Esophagus muscularis mucosa (tissue), 4 donors: ENCODE results near the gene S100A1. TPM values are rescaled to one million over a fixed set of nuclear protein-coding genes. Genes with fewer than 3 reads are reported as not detected.

Experiments used
- DNase-seq: peaks from one replicate; pipeline ENCODE4 v3.0.0-alpha.2; 2017; ENCODE audit errors: extremely low spot score
- H3K27ac ChIP-seq, 4 donors: fragments of 200-600 bp; sonication (generic); replicated peaks in 1 of 4; 1 replicate in 3 of 4; 2 replicates in 1 of 4; pipeline ENCODE4 v1.5.1; 2016 to 2019; ENCODE audit warnings: mild to moderate bottlenecking in 1 of 4
- H3K27me3 ChIP-seq, 4 donors: fragments of 200-600 bp; sonication (generic); one replicate each; pipeline versions ENCODE4 v1.5.1 to v1.6.0; 2016 to 2019
- H3K36me3 ChIP-seq, 4 donors: fragments of 200-600 bp; sonication (generic); one replicate each; pipeline ENCODE4 v1.5.1; 2016 to 2019
- H3K4me1 ChIP-seq, 4 donors: fragments of 200-600 bp; sonication (generic); one replicate each; pipeline ENCODE4 v1.5.1; 2016 to 2019
- H3K4me3 ChIP-seq, 4 donors: fragments of 200-600 bp; sonication (generic); 1 replicate in 2 of 4; 2 replicates in 2 of 4; pipeline ENCODE4 v1.5.1; 2016 to 2019; ENCODE audit warnings: mild to moderate bottlenecking in 4 of 4, moderate library complexity in 1 of 4
- H3K9me3 ChIP-seq, 4 donors: fragments of 200-600 bp; sonication (generic); 1 replicate in 3 of 4; 2 replicates in 1 of 4; pipeline ENCODE4 v1.5.1; 2016 to 2019
- CTCF ChIP-seq, 3 experiments: fragments of 200-600 bp in 2 of 3; fragments of 450-650 bp in 1 of 3; sonication (generic) in 2 of 3; IDR thresholded peaks; one replicate each; pipeline ENCODE4 v1.5.1; 2017 to 2019; ENCODE audit warnings: antibody characterized with exemption in 3 of 3, mild to moderate bottlenecking in 2 of 3, moderate library complexity in 1 of 3
- EP300 ChIP-seq: sonication (generic); formaldehyde crosslinking; IDR thresholded peaks from one replicate; pipeline ENCODE4 v1.6.1; 2017; ENCODE audit warnings: antibody characterized with exemption
- POLR2A ChIP-seq: fragments of 450-650 bp; IDR thresholded peaks from one replicate; pipeline ENCODE4 v1.6.1; 2017; ENCODE audit warnings: antibody characterized with exemption, moderate library complexity, mild to moderate bottlenecking, low read depth
- POLR2AphosphoS5 ChIP-seq, 2 donors: sonication (generic); formaldehyde crosslinking; IDR thresholded peaks; one replicate each; pipeline ENCODE4 v1.6.1; 2017; ENCODE audit warnings: antibody characterized with exemption in 2 of 2
- WGBS: methylation state at CpG from one replicate; pipeline ENCODE4 v1.1.5; 2018; 5-methylcytosine and 5-hydroxymethylcytosine counted together
- intact Hi-C: fragments of 100-400 bp; cut with DNase I; formaldehyde crosslinking; loops from one replicate; pipeline ENCODE4 v1.15.1; 2023
- total RNA-seq, 4 donors: library from RNA; depleted of rRNA; stranded (reverse); fragments of >200 nt; gene quantifications; one replicate each; pipeline versions ENCODE4 v1.1.0 to v1.2.1, GENCODE V29; 2016

Gene S100A1
- total RNA-seq, 4 donors from 2014 or later: 4.3 to 17.9 (median 9.2) TPM

GRCh38 chr1:153629343-153629665, 1.1 kb downstream of the S100A1 start:
- Histone ChIP-seq H3K36me3 (peaks cover 0 to 12% (median 5%) of the 10 kb centered on the region in 4 donors), H3K27me3 (peaks cover 0 to 4% (median 0%) of the 10 kb centered on the region in 4 donors), H3K9me3 (no peaks in the 10 kb centered on the region), H3K4me3 (no peak overlapping the region), H3K27ac (peak overlapping the region in 3 of 4 donors; percentile 2 to 83 (median 22)), H3K4me1 (peaks cover 49 to 69% (median 64%) of the 10 kb centered on the region in 4 donors)
- no peak for TF ChIP-seq EP300
- no peak for TF ChIP-seq POLR2AphosphoS5 (IDR thresholded peaks at IDR 0.05)
- TF ChIP-seq CTCF (IDR thresholded peaks at IDR 0.05): no peak
- no peak for TF ChIP-seq POLR2A
- intact Hi-C loops: no loop called here
- DNase-seq: no peak
- 81% methylated on average over 5 of the region's 5 CpGs for WGBS

- peak overlapping the region in 1 of 4 donors; percentile 2 for H3K27ac ChIP-seq
- peak; percentile 18 for TF ChIP-seq POLR2A
- TF ChIP-seq POLR2AphosphoS5 (IDR thresholded peaks at IDR 0.05): no peak
- no peak for TF ChIP-seq EP300
- H3K4me3 ChIP-seq: no peak overlapping the region
- H3K9me3 ChIP-seq: no peaks in the 10 kb centered on the region
- H3K4me1 ChIP-seq: peaks cover 45 to 64% (median 60%) of the 10 kb centered on the region in 4 donors
- 80% methylated on average over 1 of the region's 1 CpG for WGBS
- no peak for DNase-seq
- intact Hi-C loops: no loop called here
- H3K36me3 ChIP-seq: peaks cover 0 to 6% (median 3%) of the 10 kb centered on the region in 4 donors
- H3K27me3 ChIP-seq: peaks cover 0 to 4% (median 0%) of the 10 kb centered on the region in 4 donors
These were observed 1.7 kb downstream of the S100A1 start for GRCh38 chr1:153629971-153630370.

GRCh38 chr1:153630384-153630783, 2.1 kb downstream of the S100A1 start:
- peaks cover 46 to 64% (median 60%) of the 10 kb centered on the region in 4 donors for H3K4me1 ChIP-seq
- intact Hi-C loops: no loop called here
- H3K4me3 ChIP-seq: no peak overlapping the region
- peaks cover 0 to 4% (median 0%) of the 10 kb centered on the region in 4 donors for H3K27me3 ChIP-seq
- 94% methylated on average over 6 of the region's 7 CpGs for WGBS
- DNase-seq: no peak
- TF ChIP-seq POLR2AphosphoS5 (IDR thresholded peaks at IDR 0.05) (no peak), EP300 (no peak)
- peaks cover 0 to 2% (median under 1%) of the 10 kb centered on the region in 4 donors for H3K36me3 ChIP-seq
- no peak overlapping the region for H3K27ac ChIP-seq
- H3K9me3 ChIP-seq: no peaks in the 10 kb centered on the region

GRCh38 chr1:153631047-153632022, 3.1 kb downstream of the S100A1 start:
- intact Hi-C loops: no loop called here
- Histone ChIP-seq H3K4me1 (peaks cover 46 to 64% (median 60%) of the 10 kb centered on the region in 4 donors), H3K9me3 (no peaks in the 10 kb centered on the region), H3K27ac (peak overlapping the region in 2 of 4 donors; percentile 4 to 5), H3K36me3 (peaks cover under 1 to 9% (median 3%) of the 10 kb centered on the region in 4 donors), H3K4me3 (no peak overlapping the region), H3K27me3 (peaks cover 0 to 4% (median 0%) of the 10 kb centered on the region in 4 donors)
- DNase-seq: no peak
- WGBS: 82% methylated on average over 10 of the region's 10 CpGs
- no peak for TF ChIP-seq CTCF (IDR thresholded peaks at IDR 0.05)
- TF ChIP-seq POLR2A: no peak
- TF ChIP-seq EP300: no peak
- TF ChIP-seq POLR2AphosphoS5 (IDR thresholded peaks at IDR 0.05): no peak

GRCh38 chr1:153633161-153633753, 5.0 kb downstream of the S100A1 start:
- H3K4me3 ChIP-seq: peak overlapping the region; percentile 74 to 97 (median 87)
- no peaks in the 10 kb centered on the region for H3K9me3 ChIP-seq
- H3K27me3 ChIP-seq: peaks cover 0 to 4% (median 0%) of the 10 kb centered on the region in 4 donors
- H3K36me3 ChIP-seq: peaks cover 18 to 28% (median 22%) of the 10 kb centered on the region in 4 donors
- peak overlapping the region; percentile 98 to 100 (median 98) for H3K27ac ChIP-seq
- intact Hi-C loops: no loop called here
- 58% methylated on average over 14 of the region's 18 CpGs for WGBS
- peaks cover 46 to 64% (median 60%) of the 10 kb centered on the region in 4 donors for H3K4me1 ChIP-seq
- TF ChIP-seq CTCF (IDR thresholded peaks at IDR 0.05) (no peak), POLR2AphosphoS5 (IDR thresholded peaks at IDR 0.05) (no peak), EP300 (no peak), POLR2A (no peak)
- DNase-seq: no peak
